Neural cell (in vitro differentiated cells): ENCODE results near the gene TTYH3.

Source experiments
- CTCF ChIP-seq: fragments of 450-650 bp; IDR thresholded peaks from 2 replicates; pipeline ENCODE4 v1.5.1; 2014; ENCODE audit warnings: antibody characterized with exemption, mild to moderate bottlenecking, moderate library complexity; ENCODE audit not compliant: poor library complexity, severe bottlenecking
- EP300 ChIP-seq: fragments of 450-650 bp; conservative IDR thresholded peaks from 2 replicates; pipeline ENCODE4 v1.6.1; 2014; ENCODE audit warnings: antibody characterized with exemption, mild to moderate bottlenecking, moderate library complexity; ENCODE audit not compliant: poor library complexity, severe bottlenecking
- EZH2 ChIP-seq: fragments of 200-600, 300-800 bp; shearing (Covaris generic), sonication (generic); IDR thresholded peaks from 2 replicates; pipeline ENCODE4 v1.6.1; 2014; ENCODE audit warnings: antibody characterized with exemption, low read length, borderline replicate concordance, mild to moderate bottlenecking; ENCODE audit not compliant: insufficient read depth, poor library complexity, severe bottlenecking
- MXI1 ChIP-seq: fragments of 450-650 bp; conservative IDR thresholded peaks from 2 replicates; pipeline ENCODE4 v1.6.1; 2014; ENCODE audit warnings: antibody characterized with exemption, mild to moderate bottlenecking; ENCODE audit not compliant: poor library complexity, severe bottlenecking
- POLR2AphosphoS5 ChIP-seq: IDR thresholded peaks from 2 replicates; pipeline ENCODE4 v1.6.1; 2012
- RAD21 ChIP-seq: fragments of 450-650 bp; conservative IDR thresholded peaks from 2 replicates; pipeline ENCODE4 v1.6.1; 2014; ENCODE audit warnings: antibody characterized with exemption, mild to moderate bottlenecking, moderate library complexity
- REST ChIP-seq: IDR thresholded peaks from 2 replicates; pipeline ENCODE4 v1.6.1; 2012; ENCODE audit warnings: borderline replicate concordance
- TAF1 ChIP-seq: IDR thresholded peaks from 2 replicates; pipeline ENCODE4 v1.6.1; 2012; ENCODE audit warnings: low read depth

- TF ChIP-seq CTCF (no peak), REST (no peak), RAD21 (no peak), TAF1 (no peak), EP300 (no peak), EZH2 (no peak), POLR2AphosphoS5 (no peak), MXI1 (no peak)
Observed at GRCh38 chr7:2612445-2613097, 19.2 kb upstream of the TTYH3 start.
